Naive thymus-derived CD8-positive, alpha-beta T cell (primary cell): Measurements from ENCODE around the gene ZNF565. TPM values are rescaled to one million over a fixed set of nuclear protein-coding genes. Genes with fewer than 3 reads are reported as not detected.

ENCODE experiments used
- ATAC-seq, 2 donors: fragments of 150-1000 bp; cut with Tn5 transposase in 1 of 2; sonication (Bioruptor Pico), chemical (Tn5 transposase) in 1 of 2; 1 replicate in 1 of 2; 2 replicates in 1 of 2; pipeline ENCODE4 v1.10.0; 2021; ENCODE audit warnings: mild to moderate bottlenecking in 2 of 2, moderate library complexity in 2 of 2
- POLR2A ChIA-PET: fragments of 350-600 bp; sonication (Branson Sonifier 250); formaldehyde crosslinking; loops from one replicate; lab custom pipeline; 2021; ENCODE audit warnings: antibody characterized with exemption; lab: Charles Lee
- DNase-seq, 10 donors: peaks; one replicate each; pipeline versions ENCODE4 v3.0.0 to v3.0.0-alpha.2; 2020 to 2022
- H3K27ac Mint-ChIP-seq, 10 donors: one replicate each; pipeline ENCODE4 v1.8.0; 2020 to 2022; ENCODE audit warnings: mild to moderate bottlenecking in 10 of 10, mixed read lengths in 10 of 10, moderate library complexity in 4 of 10, inconsistent platforms in 1 of 10
- H3K27me3 Mint-ChIP-seq, 5 donors: one replicate each; pipeline ENCODE4 v1.8.0; 2021 to 2022; ENCODE audit warnings: mixed read lengths in 5 of 5
- H3K36me3 Mint-ChIP-seq, 3 donors: one replicate each; pipeline ENCODE4 v1.8.0; 2020 to 2022; ENCODE audit warnings: mixed read lengths in 3 of 3, mild to moderate bottlenecking in 2 of 3, inconsistent platforms in 1 of 3
- H3K4me1 Mint-ChIP-seq, 4 donors: one replicate each; pipeline ENCODE4 v1.8.0; 2021 to 2022; ENCODE audit warnings: mixed read lengths in 4 of 4
- H3K4me3 Mint-ChIP-seq, 10 donors: one replicate each; pipeline ENCODE4 v1.8.0; 2020 to 2022; ENCODE audit warnings: mild to moderate bottlenecking in 10 of 10, mixed read lengths in 10 of 10, moderate library complexity in 6 of 10, inconsistent platforms in 1 of 10
- H3K9me3 Mint-ChIP-seq, 9 donors: one replicate each; pipeline ENCODE4 v1.8.0; 2020 to 2022; ENCODE audit warnings: mixed read lengths in 9 of 9, mild to moderate bottlenecking in 3 of 9, inconsistent platforms in 1 of 9, moderate library complexity in 1 of 9
- polyA plus RNA-seq, 3 donors: library from polyadenylated mRNA; unstranded; fragments of 300-500 nt; fragmentation: Illumina TruSeq; gene quantifications; one replicate each; pipeline ENCODE4 v1.2.3, GENCODE V29; 2021
- total RNA-seq, 8 experiments: library from RNA in 2 of 8; stranded (reverse) in 2 of 8; gene quantifications; one replicate each; pipeline ENCODE4 v1.2.3 and lab custom pipeline; 2021 to 2026

Gene ZNF565
- total and polyA plus RNA-seq, 5 experiments from 2014 or later, result 1.7 to 9.4 (median 4.8) TPM

DNA sequence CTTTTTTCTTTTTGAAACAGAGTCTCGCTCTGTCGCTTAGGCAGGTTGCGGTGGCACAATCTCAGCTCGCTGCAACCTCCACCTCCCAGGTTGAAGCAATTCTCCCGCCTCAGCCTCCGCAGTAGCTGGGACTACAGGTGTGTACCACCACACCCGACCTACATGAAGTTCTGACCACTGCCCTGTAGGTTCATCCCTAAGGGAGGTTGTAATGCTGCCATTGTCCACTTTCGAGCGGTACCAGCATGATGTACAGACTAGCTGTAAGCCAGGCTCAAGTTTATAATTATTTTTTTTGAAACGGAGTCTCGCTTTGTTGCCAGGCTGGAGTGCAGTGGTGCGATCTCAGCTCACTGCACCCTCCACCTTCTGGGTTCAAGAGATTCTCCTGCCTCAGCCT is 50.7 kb downstream of the ZNF565 start:
- H3K9me3 Mint-ChIP-seq, result no peaks in the 10 kb centered on the region
- H3K4me1 Mint-ChIP-seq, result no peaks in the 10 kb centered on the region
- H3K27ac Mint-ChIP-seq, result peak overlapping the region in 1 of 10 donors; percentile 21
- POLR2A ChIA-PET, result interaction anchor here (0.8 to 1.4 kb wide), 2 partner anchors 13 to 36 kb away, joined by 3 read pairs; no protein-coding TSS in a partner anchor
- no peak overlapping the region for H3K4me3 Mint-ChIP-seq
- no peak for DNase-seq
- no peak for ATAC-seq
- no peaks in the 10 kb centered on the region for H3K27me3 Mint-ChIP-seq
- H3K36me3 Mint-ChIP-seq, result peaks cover 0 to 2% (median 0%) of the 10 kb centered on the region in 3 donors

DNA sequence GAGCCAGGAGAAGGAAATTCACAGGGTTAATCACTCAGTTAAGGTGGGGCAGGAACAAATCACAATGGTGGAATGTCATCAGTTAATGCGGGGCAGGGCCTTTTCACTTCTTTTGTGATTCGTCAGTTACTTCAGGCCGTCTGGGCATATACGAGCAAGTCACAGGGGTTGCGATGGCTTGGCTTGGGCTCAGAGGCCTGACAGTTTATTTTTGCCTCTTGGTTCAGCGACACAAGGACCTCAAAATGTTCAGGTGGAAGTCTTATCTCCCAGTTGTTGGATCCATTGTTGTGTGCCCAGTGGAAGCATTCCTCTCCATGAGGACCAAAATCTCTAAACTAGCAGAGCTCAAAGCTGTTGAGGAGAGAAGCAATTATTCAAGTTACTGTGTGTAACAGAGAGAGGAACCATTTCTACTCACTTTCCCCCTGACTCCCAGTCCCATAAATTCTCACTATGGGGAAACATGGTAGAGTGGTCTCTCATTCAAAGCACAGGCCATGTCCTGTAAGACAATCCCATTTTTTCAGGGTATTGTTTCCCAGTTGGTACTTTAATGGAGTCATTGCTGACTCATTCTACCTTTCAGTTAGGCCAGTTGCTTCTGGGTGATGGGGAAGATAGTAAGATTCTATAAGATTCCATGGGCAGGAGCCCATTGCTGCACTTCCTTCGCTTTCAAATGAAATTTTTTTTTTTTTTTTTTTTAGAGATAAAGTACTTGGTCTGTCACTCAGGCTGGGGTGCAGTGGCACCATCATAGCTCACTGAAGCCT is 53.5 kb downstream of the ZNF565 start:
- POLR2A ChIA-PET, result no interaction called here
- Mint-ChIP-seq H3K4me1 (peaks cover 0 to 6% (median 0%) of the 10 kb centered on the region in 4 donors), H3K36me3 (peaks cover 0 to 3% (median 2%) of the 10 kb centered on the region in 3 donors), H3K9me3 (no peaks in the 10 kb centered on the region), H3K27me3 (no peaks in the 10 kb centered on the region), H3K27ac (peak overlapping the region in 1 of 10 donors; percentile 26), H3K4me3 (no peak overlapping the region)
- no peak for ATAC-seq
- no peak for DNase-seq

DNA sequence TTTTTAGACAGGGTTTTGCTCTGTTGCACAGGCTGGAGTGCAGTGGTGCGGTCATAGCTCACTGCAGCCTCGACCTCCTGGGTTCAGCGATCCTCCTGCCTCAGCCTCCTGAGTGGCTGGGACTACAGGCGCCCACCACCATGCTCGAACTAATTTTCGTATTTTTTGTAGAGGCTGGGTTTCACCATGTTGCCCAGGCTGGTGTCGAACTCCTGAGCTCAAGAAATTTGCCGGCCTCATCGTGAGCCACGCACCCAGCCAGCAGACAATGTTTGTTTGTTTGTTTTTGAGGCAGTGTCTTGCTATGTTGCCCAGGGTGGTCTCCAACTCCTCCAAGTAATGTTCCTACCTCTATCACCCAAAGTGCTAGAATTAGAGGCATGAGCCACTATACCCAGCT is 61.3 kb downstream of the ZNF565 start:
- H3K36me3 Mint-ChIP-seq, result peaks cover 0 to 37% (median 17%) of the 10 kb centered on the region in 3 donors
- POLR2A ChIA-PET, result interaction anchor here (0.7 kb wide), 1 partner anchor 42 kb away, joined by 3 read pairs; the partner anchor contains the start of gene OVOL3
- DNase-seq (no peak), ATAC-seq (no peak)
- H3K27ac Mint-ChIP-seq, result peak overlapping the region in 1 of 10 donors; percentile 79
- H3K4me3 Mint-ChIP-seq, result no peak overlapping the region
- H3K27me3 Mint-ChIP-seq, result no peaks in the 10 kb centered on the region
- H3K4me1 Mint-ChIP-seq, result peaks cover 2 to 14% (median 6%) of the 10 kb centered on the region in 4 donors
- H3K9me3 Mint-ChIP-seq, result no peaks in the 10 kb centered on the region

DNA sequence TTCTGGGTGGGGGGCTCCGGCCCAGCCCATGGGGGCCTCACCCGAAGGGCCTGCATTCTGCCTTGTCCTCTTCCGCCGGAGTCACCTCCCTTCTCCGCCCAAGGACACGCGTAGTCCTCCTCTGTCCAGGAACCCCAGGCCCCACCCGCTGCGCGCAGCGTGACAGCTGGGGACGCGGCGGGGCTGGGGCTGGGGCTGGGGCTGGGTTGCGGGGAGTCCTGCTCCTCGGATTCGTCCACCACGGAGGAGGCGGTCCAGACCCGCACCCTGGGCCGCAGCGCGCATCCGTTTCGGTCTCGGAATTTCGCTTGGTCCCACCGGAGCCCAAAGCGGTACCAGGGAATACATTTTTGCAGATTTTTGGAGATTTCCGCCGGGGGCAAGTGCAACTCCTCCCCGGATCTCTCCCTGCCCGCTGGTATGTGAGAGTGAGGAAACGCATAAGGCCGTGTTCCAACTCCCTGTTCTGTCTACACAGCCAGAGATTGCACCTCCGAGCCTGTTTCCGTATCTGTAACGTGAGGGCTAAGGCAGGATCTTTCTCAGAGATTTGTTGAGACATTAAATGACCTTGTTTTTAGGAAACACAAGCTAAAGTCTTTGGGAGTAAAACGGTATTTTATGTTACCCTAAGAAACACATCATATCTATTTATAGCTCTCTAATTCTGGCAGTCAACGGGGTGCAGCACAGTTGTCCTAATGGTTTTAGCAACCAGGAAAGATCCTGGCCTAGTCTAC is 61.9 kb downstream of the ZNF565 start, which contains the start of gene COX7A1:
TSS of gene COX7A1 (minus strand) at position 96 of the 740 bp plus-strand sequence. CDS start at position 56, 40 bp downstream.
- no peaks in the 10 kb centered on the region for H3K27me3 Mint-ChIP-seq
- ATAC-seq (no peak), DNase-seq (no peak)
- H3K36me3 Mint-ChIP-seq, result peaks cover 0 to 40% (median 17%) of the 10 kb centered on the region in 3 donors
- H3K9me3 Mint-ChIP-seq, result no peaks in the 10 kb centered on the region
- H3K27ac Mint-ChIP-seq, result peak within 1 kb of the TSS in 2 of 10 donors; percentile 17 to 79
- POLR2A ChIA-PET, result interaction anchor here (0.7 kb wide), 1 partner anchor 42 kb away, joined by 3 read pairs; the partner anchor contains the start of gene OVOL3
- peaks cover 2 to 10% (median 6%) of the 10 kb centered on the region in 4 donors for H3K4me1 Mint-ChIP-seq
- H3K4me3 Mint-ChIP-seq, result no peak within 1 kb of the TSS

DNA sequence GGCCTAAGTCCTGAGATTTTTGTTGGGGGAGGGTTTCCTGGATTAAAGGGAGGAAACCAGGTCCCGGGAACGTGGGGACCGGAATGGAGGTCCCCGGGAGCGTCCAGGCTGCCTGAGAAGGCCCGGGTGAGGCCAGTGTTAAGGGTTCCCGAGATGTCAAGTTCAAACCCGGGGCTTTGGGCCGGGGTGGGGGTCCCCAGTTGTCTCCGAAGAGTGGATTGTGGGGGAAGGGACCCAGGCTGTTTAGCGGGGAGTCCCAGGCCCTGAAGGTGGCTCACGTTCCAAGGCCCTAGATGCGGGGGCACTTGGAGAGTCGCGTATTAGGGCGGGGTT is 62.5 kb downstream of the ZNF565 start:
- Mint-ChIP-seq H3K9me3 (no peaks in the 10 kb centered on the region), H3K27me3 (no peaks in the 10 kb centered on the region), H3K36me3 (peaks cover 0 to 46% (median 20%) of the 10 kb centered on the region in 3 donors), H3K4me3 (no peak overlapping the region), H3K27ac (peak overlapping the region in 1 of 10 donors; percentile 17), H3K4me1 (peaks cover 2 to 8% (median 6%) of the 10 kb centered on the region in 4 donors)
- ATAC-seq (no peak), DNase-seq (no peak)
- POLR2A ChIA-PET, result no interaction called here

DNA sequence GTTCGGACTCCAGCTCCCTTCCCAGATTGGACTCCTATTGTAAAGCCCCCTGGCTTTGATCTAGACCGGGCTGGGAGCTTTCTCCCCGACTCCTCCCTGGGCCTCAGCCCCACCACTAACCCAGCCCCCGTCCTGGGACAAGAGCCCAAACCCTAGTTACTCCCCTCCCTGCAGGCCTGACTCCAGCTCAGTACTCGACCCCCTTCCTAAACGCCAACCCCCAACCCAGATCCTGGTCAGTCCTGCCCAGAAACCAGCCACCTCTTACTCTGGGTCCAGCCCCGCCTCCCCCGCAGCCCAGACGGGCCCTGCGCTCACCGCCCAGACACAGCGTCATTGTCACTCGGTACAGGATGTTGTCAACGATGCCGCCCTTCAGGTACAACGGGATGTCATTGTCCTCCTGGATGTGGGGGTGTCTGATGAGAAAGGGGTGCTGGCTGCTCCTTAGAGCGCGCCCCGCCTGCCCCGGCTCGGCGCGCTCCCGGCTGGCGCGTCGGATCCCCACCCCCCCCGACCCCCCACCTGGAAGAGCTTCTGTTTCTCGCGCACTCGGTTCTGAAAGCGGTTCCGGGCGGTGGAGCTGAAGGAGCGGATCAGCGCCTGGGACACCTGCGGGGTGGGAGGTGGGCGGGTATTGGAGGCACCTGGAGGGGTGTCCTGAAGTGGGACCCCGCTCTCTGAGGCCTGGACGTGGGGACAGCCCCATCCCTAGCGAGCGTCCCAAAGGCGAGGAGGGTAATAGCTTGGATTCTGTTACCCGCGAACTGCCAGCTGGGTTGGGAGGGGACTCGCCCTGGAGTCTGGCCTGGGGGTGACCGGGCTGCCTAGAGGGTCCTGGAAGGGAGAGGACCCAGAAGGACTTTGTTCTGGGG is 63.1 kb downstream of the ZNF565 start:
- POLR2A ChIA-PET, result interaction anchor here (0.6 to 1.4 kb wide), 2 partner anchors 13 to 30 kb away, joined by 3 to 4 read pairs; no protein-coding TSS in a partner anchor
- Mint-ChIP-seq H3K9me3 (no peaks in the 10 kb centered on the region), H3K27me3 (no peaks in the 10 kb centered on the region), H3K36me3 (peaks cover 0 to 52% (median 20%) of the 10 kb centered on the region in 3 donors), H3K4me1 (peaks cover 2 to 10% (median 6%) of the 10 kb centered on the region in 4 donors), H3K27ac (peak overlapping the region in 1 of 10 donors; percentile 17), H3K4me3 (no peak overlapping the region)
- ATAC-seq (no peak), DNase-seq (no peak)

DNA sequence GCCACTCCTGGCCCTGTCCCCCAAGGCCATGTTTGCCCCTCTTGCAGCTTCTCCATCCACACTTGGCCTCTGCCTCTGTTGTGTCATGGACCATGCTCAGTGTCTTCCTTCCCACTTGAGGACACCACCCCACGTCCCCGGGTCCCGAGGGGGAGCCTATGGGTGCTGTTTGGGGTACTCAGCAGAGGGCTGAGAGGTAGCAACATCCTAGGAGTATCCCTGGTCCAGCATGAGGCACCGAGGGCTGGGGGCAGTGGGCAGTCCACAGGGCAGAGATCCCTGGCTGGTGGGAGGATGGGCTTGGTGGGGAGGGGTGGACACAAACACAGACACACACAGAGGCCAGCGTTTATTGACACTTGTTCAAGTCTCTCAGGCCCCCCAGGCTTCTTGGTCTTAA is 63.9 kb downstream of the ZNF565 start:
- Mint-ChIP-seq H3K27ac (no peak overlapping the region), H3K36me3 (peaks cover 0 to 60% (median 20%) of the 10 kb centered on the region in 3 donors), H3K27me3 (no peaks in the 10 kb centered on the region), H3K9me3 (no peaks in the 10 kb centered on the region), H3K4me1 (peaks cover 2 to 11% (median 6%) of the 10 kb centered on the region in 4 donors), H3K4me3 (no peak overlapping the region)
- DNase-seq (no peak), ATAC-seq (no peak)
- POLR2A ChIA-PET, result interaction anchor here (1.4 kb wide), 1 partner anchor 13 kb away, joined by 3 read pairs; no protein-coding TSS in a partner anchor

DNA sequence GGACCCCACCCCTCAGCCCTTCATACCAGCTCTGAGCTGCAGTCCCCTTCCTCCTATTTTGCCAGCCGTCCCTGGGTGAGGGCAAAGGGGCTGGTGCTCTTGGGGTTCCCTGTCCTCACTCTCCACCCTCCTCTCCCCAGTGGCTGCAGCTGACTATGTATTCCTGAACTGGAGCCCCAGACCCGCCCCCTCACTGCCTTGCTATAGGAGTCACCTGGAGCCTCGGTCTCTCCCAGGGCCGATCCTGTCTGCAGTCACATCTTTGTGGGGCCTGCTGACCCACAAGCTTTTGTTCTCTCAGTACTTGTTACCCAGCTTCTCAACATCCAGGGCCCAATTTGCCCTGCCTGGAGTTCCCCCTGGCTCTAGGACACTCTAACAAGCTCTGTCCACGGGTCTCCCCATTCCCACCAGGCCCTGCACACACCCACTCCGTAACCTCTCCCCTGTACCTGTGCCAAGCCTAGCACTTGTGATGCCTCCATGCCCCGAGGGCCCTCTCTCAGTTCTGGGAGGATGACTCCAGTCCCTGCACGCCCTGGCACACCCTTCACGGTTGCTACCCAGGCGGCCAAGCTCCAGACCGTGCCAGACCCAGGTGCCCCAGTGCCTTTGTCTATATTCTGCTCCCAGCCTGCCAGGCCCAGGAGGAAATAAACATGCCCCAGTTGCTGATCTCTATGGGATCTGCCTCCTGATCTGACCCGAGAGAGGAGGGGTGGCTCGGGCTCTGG is 64.6 kb downstream of the ZNF565 start:
- Mint-ChIP-seq H3K27me3 (no peaks in the 10 kb centered on the region), H3K27ac (peak overlapping the region in 1 of 10 donors; percentile 29), H3K9me3 (no peaks in the 10 kb centered on the region), H3K4me3 (peak overlapping the region in 1 of 10 donors; percentile 18), H3K36me3 (peaks cover 0 to 67% (median 20%) of the 10 kb centered on the region in 3 donors), H3K4me1 (peaks cover 2 to 8% (median 6%) of the 10 kb centered on the region in 4 donors)
- DNase-seq (no peak), ATAC-seq (no peak)
- POLR2A ChIA-PET, result interaction anchor here (1.1 to 1.4 kb wide), 2 partner anchors 13 to 14 kb away, joined by 3 read pairs; no protein-coding TSS in a partner anchor

DNA sequence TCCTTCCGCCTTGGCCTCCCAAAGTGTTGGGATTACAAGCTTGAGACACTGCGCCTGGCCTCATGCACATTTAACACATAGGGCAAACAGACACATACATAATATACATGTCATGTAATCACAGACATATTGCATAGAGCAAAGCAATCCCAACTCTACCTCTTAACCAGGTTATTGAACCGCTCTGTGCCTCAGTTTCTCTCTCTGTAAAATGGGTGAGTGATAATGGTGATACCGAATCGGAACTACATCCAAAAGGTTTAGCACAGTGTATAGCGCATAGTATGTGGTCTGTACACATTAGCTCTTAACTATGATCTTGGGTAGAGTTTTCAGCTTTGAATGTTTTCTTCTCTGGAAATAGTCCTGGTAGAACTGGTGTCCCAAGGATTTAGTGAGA is 69.8 kb downstream of the ZNF565 start:
- ATAC-seq, result no peak
- peaks cover 0 to 2% (median 0%) of the 10 kb centered on the region in 9 donors for H3K9me3 Mint-ChIP-seq
- no peaks in the 10 kb centered on the region for H3K27me3 Mint-ChIP-seq
- H3K36me3 Mint-ChIP-seq, result peaks cover 0 to 75% (median 26%) of the 10 kb centered on the region in 3 donors
- no peak for DNase-seq
- H3K4me1 Mint-ChIP-seq, result peaks cover 10 to 20% (median 17%) of the 10 kb centered on the region in 4 donors
- POLR2A ChIA-PET, result interaction anchor here (1.0 kb wide), 2 partner anchors 17 to 205 kb away, joined by 3 read pairs; no protein-coding TSS in a partner anchor
- H3K27ac Mint-ChIP-seq, result no peak overlapping the region
- no peak overlapping the region for H3K4me3 Mint-ChIP-seq

DNA sequence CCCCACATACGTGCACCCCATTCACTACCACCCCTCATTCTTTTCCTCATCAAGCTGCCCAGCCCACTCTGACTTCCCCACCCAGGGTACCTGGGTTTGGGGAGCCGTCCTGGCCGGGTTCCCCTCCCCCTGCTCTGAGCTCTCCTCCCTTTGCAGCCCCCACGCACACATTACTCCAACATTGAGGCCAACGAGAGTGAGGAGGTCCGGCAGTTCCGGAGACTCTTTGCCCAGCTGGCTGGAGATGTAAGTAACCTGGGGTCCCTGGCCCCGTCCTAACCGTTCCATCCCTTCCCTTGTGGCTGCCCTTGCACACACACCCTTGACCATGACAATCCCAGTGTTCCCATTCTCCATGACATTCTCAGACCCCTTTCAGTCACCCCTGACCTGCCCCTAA is 72.0 kb downstream of the ZNF565 start:
- no peak for ATAC-seq
- no peaks in the 10 kb centered on the region for H3K27me3 Mint-ChIP-seq
- peaks cover 0 to 54% (median 15%) of the 10 kb centered on the region in 3 donors for H3K36me3 Mint-ChIP-seq
- POLR2A ChIA-PET, result no interaction called here
- peaks cover 15 to 19% (median 19%) of the 10 kb centered on the region in 4 donors for H3K4me1 Mint-ChIP-seq
- H3K9me3 Mint-ChIP-seq, result peaks cover 0 to 2% (median 0%) of the 10 kb centered on the region in 9 donors
- no peak for DNase-seq
- H3K4me3 Mint-ChIP-seq, result peak overlapping the region in 4 of 10 donors; percentile 6 to 95 (median 58)
- peak overlapping the region in 5 of 10 donors; percentile 32 to 77 (median 45) for H3K27ac Mint-ChIP-seq

DNA sequence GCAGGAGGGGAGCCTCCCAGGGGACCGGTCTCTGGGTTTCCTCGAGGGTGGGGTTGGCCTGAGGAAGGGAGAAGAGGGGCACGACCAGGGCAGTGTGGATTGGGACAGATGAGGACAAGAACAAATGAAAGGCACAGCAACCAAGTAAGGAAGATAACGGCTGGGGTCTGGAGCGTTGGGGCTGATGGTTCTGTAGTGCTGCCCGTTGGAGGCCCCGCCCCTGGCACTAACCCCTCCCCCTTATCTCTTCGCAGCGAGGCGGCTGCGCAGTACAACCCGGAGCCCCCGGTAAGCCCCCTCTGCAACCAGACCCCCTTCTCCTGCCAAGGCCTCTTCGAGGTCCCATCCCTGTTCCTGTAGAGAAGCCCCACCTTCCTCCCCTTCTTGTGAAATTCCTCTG is 72.4 kb downstream of the ZNF565 start:
- H3K9me3 Mint-ChIP-seq, result peaks cover 0 to 2% (median 0%) of the 10 kb centered on the region in 9 donors
- H3K27me3 Mint-ChIP-seq, result no peaks in the 10 kb centered on the region
- peak overlapping the region in 8 of 10 donors; percentile 52 to 97 (median 93) for H3K27ac Mint-ChIP-seq
- peaks cover 0 to 50% (median 13%) of the 10 kb centered on the region in 3 donors for H3K36me3 Mint-ChIP-seq
- H3K4me1 Mint-ChIP-seq, result peaks cover 15 to 19% (median 19%) of the 10 kb centered on the region in 4 donors
- no peak for ATAC-seq
- peak overlapping the region in 4 of 10 donors; percentile 93 to 96 (median 95) for H3K4me3 Mint-ChIP-seq
- DNase-seq, result no peak
- POLR2A ChIA-PET, result no interaction called here
